ENCODE data around the gene SKIL.

Gene SKIL

DNA sequence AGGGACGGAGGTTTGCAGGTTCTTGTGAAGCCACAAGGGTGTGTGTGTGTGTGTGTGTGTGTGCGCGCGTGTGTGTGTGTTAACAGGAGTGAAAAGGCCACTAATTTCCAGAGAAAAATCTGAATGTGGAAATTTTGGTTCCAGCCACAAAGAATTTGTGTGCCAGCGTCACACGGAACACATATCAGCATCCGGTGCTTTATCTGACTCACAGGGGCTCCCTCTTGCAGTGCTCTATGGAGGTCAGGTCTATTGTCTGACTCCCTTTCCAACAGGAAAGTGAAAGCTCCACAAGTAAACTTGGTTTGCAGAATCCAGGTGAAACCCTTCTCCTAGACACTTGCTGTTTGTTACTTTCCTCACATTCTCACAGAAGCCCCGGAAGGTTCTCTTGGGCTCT is 67.4 kb downstream of the SKIL start:
- Histone ChIP-seq H3K36me3 (ENCODE audit: insufficient read depth, low read length) (no peaks in the 10 kb centered on the region), H3K9me3 (ENCODE audit: insufficient read depth, low read depth, low read length) (no peaks in the 10 kb centered on the region), H3K27me3 (ENCODE audit: insufficient read depth, low read length) (peaks cover 14% of the 10 kb centered on the region), H3K4me1 (ENCODE audit: insufficient read depth, low read length) (peaks cover 7% of the 10 kb centered on the region), H3K27ac (ENCODE audit: low read depth, low read length) (no peak overlapping the region), H3K4me3 (ENCODE audit: low read length) (no peak overlapping the region), H3K9ac (ENCODE audit: low read depth, low read length) (no peak overlapping the region)
- WGBS = 77% methylated on average over 7 of the region's 8 CpGs

DNA sequence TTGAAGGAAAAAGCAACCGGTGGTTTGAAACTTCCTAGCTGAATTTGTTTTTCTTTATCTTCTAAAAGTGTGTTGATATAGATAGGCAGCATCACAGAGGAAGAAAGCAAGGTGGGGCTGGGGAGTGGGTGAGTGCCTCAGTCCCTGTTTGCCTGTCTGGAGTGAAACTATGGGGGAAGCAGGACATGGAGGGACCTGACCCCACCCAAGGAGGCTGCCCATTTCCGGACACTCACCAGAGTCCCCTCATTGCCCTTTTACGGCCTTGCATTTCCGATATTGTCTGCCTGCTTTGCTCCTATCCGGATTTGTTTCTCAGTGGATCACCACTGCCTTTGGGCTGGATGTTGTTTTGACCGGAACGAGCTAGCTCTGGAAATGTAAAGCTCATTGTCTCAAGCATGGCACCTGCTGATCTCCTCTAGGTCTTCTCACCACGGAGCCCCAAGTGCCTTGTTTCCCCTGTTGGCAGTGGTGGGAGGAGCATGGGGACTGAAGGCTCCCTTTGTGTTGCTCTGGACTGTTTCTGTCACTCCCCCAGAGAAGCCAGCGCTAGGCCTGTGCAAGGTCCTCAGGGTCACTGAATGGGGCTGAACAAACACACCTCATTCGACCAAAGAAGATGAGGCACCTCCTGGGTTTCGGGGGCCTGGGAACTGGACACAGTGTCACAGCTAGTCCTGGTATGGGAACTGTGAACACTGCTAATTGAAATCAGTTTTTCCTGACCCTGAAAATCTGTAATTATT is 68.2 kb downstream of the SKIL start:
- Histone ChIP-seq H3K27ac (ENCODE audit: low read depth, low read length) (peak overlapping the region; percentile 7; the same call in 1 of the 2 replicates), H3K36me3 (ENCODE audit: insufficient read depth, low read length) (no peaks in the 10 kb centered on the region), H3K27me3 (ENCODE audit: insufficient read depth, low read length) (peaks cover 6% of the 10 kb centered on the region), H3K4me3 (ENCODE audit: low read length) (no peak overlapping the region), H3K9me3 (ENCODE audit: insufficient read depth, low read depth, low read length) (no peaks in the 10 kb centered on the region), H3K4me1 (ENCODE audit: insufficient read depth, low read length) (peaks cover 8% of the 10 kb centered on the region; the same call in 1 of the 2 replicates), H3K9ac (ENCODE audit: low read depth, low read length) (no peak overlapping the region)
- 53% methylated on average over 11 of the region's 11 CpGs for WGBS

DNA sequence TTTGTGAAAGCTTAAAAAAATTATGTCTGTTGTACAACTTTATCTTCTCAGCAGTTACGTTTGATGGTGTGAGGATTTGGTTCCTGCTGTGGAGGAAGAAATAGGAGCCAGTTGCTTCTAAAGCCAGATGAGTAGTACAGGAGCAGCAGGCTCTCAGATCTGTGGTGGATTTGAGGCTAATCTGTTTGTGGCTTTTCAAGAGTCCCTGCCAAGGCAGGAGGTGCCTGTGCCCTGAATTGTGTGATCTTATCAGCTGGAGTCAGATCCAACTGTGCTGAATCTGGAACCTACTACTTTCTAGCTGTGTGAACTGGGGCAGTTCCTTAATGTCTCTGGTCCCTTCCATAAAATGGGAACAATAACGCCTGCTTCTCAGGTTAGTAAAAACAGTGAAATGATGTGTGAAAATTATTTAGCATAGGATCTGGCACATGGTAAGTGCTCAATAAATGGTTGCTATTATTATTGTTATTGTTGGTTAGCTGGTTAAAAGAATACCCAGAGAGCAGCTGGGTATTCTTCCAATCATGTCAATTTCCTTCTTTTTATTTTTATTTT is 68.8 kb downstream of the SKIL start:
- Histone ChIP-seq H3K4me1 (ENCODE audit: insufficient read depth, low read length) (0 out of 2 replicates have a peak, but pooled peaks cover 6% of the 10 kb centered on the region), H3K27ac (ENCODE audit: low read depth, low read length) (peak overlapping the region; percentile 7; the same call in 1 of the 2 replicates), H3K36me3 (ENCODE audit: insufficient read depth, low read length) (no peaks in the 10 kb centered on the region), H3K4me3 (ENCODE audit: low read length) (no peak overlapping the region), H3K27me3 (ENCODE audit: insufficient read depth, low read length) (peaks cover 1% of the 10 kb centered on the region; the same call in 1 of the 2 replicates), H3K9ac (ENCODE audit: low read depth, low read length) (no peak overlapping the region), H3K9me3 (ENCODE audit: insufficient read depth, low read depth, low read length) (no peaks in the 10 kb centered on the region)
- WGBS = 78% methylated on average over 2 of the region's 2 CpGs

DNA sequence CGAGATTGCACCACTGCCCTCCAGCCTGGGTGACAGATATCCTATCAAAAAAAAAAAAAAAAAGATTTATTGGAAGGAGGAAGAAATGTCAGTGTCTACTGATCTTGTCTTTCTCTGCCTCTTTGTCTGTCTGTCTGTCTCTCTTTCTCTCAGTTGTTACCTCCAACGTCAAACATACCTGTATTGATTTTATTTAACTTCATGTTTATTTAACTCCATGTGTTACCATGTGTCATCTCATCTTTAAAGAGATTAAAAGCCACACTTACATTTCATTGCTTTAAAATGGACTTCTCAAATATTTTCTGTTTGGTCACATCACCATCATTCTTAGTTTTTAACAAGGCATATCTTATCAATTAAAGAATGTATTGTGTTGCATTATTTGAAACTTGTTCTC is 70.6 kb downstream of the SKIL start:
- no peaks in the 10 kb centered on the region for H3K36me3 ChIP-seq (ENCODE audit: insufficient read depth, low read length)
- H3K4me3 ChIP-seq (ENCODE audit: low read length) = no peak overlapping the region
- H3K9me3 ChIP-seq (ENCODE audit: insufficient read depth, low read depth, low read length) = no peaks in the 10 kb centered on the region
- H3K9ac ChIP-seq (ENCODE audit: low read depth, low read length) = no peak overlapping the region
- 0 out of 2 replicates have a peak, but pooled peaks cover 6% of the 10 kb centered on the region for H3K4me1 ChIP-seq (ENCODE audit: insufficient read depth, low read length)
- H3K27me3 ChIP-seq (ENCODE audit: insufficient read depth, low read length) = no peaks in the 10 kb centered on the region
- no peak overlapping the region for H3K27ac ChIP-seq (ENCODE audit: low read depth, low read length)
- WGBS = 95% methylated on average over 2 of the region's 2 CpGs

DNA sequence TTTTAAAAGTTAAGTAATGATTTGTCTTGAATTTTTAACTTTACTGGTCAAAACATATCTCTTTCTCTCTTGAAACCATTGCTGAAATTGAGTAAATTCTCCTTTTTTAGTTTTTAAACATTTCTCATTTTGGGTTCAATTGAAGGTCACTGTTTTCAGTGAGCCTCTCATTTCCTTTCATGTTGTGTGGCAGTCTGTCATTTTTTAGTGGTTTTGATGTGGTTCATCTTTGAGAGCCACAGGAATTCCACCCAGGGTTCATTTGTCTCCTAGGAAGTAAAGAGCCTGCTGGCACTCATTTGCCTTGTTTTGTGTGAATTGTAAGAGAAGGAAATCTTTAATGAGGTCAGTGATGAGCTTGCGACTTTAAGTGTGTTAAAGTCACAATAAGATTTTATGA is 71.5 kb downstream of the SKIL start:
- Histone ChIP-seq H3K27me3 (ENCODE audit: insufficient read depth, low read length) (no peaks in the 10 kb centered on the region), H3K36me3 (ENCODE audit: insufficient read depth, low read length) (no peaks in the 10 kb centered on the region), H3K9ac (ENCODE audit: low read depth, low read length) (no peak overlapping the region), H3K27ac (ENCODE audit: low read depth, low read length) (no peak overlapping the region), H3K4me1 (ENCODE audit: insufficient read depth, low read length) (0 out of 2 replicates have a peak, but pooled peaks cover 6% of the 10 kb centered on the region), H3K4me3 (ENCODE audit: low read length) (no peak overlapping the region), H3K9me3 (ENCODE audit: insufficient read depth, low read depth, low read length) (no peaks in the 10 kb centered on the region)
- WGBS = 84% methylated on average over 1 of the region's 1 CpG

DNA sequence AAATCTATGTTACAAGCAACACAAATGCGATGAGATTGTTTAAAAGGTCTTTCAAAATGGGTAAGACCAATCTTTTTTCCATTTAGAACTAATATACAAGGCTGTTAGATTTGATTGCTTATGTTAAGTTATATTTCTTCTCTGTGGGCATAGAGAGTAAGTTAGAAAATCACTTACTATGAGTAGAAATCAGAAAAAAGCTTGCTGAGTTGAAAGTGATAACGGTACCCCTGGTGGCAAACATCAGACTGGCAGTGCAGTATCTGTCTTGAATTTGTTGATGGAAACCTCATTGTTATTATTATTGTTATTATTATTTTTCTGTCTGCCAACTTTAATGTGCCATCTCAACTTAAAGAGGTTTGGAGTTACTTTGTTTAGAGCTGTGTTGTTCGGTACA is 73.5 kb downstream of the SKIL start:
- Histone ChIP-seq H3K4me1 (ENCODE audit: insufficient read depth, low read length) (0 out of 2 replicates have a peak, but pooled peaks cover 6% of the 10 kb centered on the region), H3K27ac (ENCODE audit: low read depth, low read length) (no peak overlapping the region), H3K9me3 (ENCODE audit: insufficient read depth, low read depth, low read length) (no peaks in the 10 kb centered on the region), H3K27me3 (ENCODE audit: insufficient read depth, low read length) (no peaks in the 10 kb centered on the region), H3K4me3 (ENCODE audit: low read length) (no peak overlapping the region), H3K36me3 (ENCODE audit: insufficient read depth, low read length) (no peaks in the 10 kb centered on the region), H3K9ac (ENCODE audit: low read depth, low read length) (no peak overlapping the region)
- WGBS = 98% methylated on average over 3 of the region's 3 CpGs

DNA sequence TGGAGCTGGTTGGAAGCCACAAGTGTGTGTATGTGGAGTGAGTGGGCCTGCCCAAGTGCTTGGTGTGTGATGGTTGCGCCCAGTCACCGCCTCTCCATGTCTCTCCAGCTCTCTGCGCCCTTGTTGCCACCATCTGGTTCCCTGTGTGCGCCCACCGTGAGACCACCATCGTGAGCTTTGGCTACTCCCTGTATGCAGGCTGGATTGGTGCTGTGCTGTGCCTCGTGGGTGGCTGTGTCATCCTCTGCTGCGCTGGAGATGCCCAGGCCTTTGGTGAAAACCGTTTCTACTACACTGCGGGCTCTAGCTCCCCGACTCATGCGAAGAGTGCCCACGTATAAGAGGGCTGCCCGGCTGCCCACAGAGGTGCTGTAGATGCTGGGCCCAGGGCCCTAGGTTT is 74.9 kb downstream of the SKIL start:
- 95% methylated on average over 14 of the region's 14 CpGs for WGBS
- H3K27me3 ChIP-seq (ENCODE audit: insufficient read depth, low read length) = no peaks in the 10 kb centered on the region
- H3K4me1 ChIP-seq (ENCODE audit: insufficient read depth, low read length) = 0 out of 2 replicates have a peak, but pooled peaks cover 6% of the 10 kb centered on the region
- no peak overlapping the region for H3K4me3 ChIP-seq (ENCODE audit: low read length)
- no peaks in the 10 kb centered on the region for H3K9me3 ChIP-seq (ENCODE audit: insufficient read depth, low read depth, low read length)
- no peak overlapping the region for H3K27ac ChIP-seq (ENCODE audit: low read depth, low read length)
- no peaks in the 10 kb centered on the region for H3K36me3 ChIP-seq (ENCODE audit: insufficient read depth, low read length)
- H3K9ac ChIP-seq (ENCODE audit: low read depth, low read length) = no peak overlapping the region

DNA sequence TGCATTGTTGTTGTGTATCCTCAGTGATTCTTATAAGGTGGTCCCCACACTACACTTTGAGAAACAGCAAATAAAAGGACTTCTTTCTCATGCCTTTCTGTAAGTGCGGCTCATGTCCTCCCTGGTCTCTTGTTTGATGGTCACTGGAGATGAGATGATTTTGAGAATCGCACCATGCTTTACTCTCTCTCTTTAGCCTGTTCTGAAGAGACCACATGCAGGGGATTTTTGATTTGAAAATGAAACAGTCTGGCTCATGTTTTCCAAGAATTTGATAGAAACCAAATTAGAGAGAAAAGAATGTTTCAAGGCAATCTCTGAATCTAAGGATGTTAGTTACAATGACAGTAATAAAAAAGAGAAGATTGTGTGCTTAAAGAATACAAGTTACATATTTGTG is 79.2 kb downstream of the SKIL start:
- H3K4me3 ChIP-seq (ENCODE audit: low read length) = no peak overlapping the region
- H3K27ac ChIP-seq (ENCODE audit: low read depth, low read length) = no peak overlapping the region
- H3K4me1 ChIP-seq (ENCODE audit: insufficient read depth, low read length) = no peaks in the 10 kb centered on the region
- H3K27me3 ChIP-seq (ENCODE audit: insufficient read depth, low read length) = no peaks in the 10 kb centered on the region
- H3K9ac ChIP-seq (ENCODE audit: low read depth, low read length) = no peak overlapping the region
- no peaks in the 10 kb centered on the region for H3K9me3 ChIP-seq (ENCODE audit: insufficient read depth, low read depth, low read length)
- no peaks in the 10 kb centered on the region for H3K36me3 ChIP-seq (ENCODE audit: insufficient read depth, low read length)
- WGBS = 100% methylated on average over 2 of the region's 2 CpGs

DNA sequence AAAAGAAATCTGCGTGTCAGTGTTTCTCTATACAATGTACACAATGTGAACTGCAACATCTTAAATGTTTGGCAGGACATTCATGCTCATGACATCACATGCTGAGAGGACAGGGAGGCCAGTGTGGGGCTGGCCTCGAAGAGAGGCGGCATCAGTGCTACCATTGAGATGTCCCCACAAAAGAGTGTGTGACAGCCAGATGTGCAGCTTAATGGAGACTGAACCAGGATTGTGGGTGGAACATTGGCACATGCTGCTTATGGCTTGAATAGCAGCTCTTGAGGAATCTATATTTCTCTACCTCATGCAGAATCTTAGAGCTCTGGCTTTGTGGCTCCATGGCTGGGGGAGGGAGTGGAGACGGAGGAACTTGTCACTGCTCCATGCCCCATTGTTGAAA is 79.7 kb downstream of the SKIL start:
- Histone ChIP-seq H3K9ac (ENCODE audit: low read depth, low read length) (no peak overlapping the region), H3K4me3 (ENCODE audit: low read length) (no peak overlapping the region), H3K9me3 (ENCODE audit: insufficient read depth, low read depth, low read length) (no peaks in the 10 kb centered on the region), H3K27me3 (ENCODE audit: insufficient read depth, low read length) (no peaks in the 10 kb centered on the region), H3K4me1 (ENCODE audit: insufficient read depth, low read length) (no peaks in the 10 kb centered on the region), H3K36me3 (ENCODE audit: insufficient read depth, low read length) (no peaks in the 10 kb centered on the region), H3K27ac (ENCODE audit: low read depth, low read length) (no peak overlapping the region)
- 96% methylated on average over 4 of the region's 4 CpGs for WGBS

DNA sequence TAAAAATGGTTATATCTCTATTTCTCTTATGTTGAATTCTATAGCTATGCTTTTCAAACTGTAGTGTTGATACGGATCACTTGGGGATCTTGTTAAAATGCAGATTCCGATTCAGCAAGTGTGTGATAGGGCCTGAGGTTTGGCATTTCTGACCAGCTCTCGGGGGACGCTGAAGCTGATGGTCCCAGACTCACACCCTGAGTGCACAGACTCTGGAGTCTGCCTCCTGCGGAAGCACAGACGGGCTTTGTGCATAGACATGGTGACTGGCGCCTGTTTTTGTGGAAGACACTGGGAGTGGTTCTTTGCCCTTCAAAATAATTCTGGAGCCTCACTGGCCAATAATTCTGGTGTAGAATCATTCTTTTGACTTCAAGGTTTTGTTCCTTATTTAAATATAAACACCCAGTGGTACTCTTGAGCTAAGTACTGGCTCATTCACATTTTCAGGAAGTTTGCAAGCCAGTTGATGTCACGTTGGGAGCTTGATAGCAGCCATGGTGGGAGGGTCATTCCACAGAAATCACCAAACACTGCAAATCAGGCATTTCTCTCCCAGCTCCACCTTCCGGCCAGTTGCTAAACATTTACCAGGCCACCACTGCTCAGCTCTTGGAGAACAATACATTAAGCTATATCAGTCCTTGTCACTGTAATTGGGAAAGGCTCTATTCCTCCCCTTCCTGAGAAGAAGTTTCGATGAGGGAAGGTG is 80.3 kb downstream of the SKIL start:
- Histone ChIP-seq H3K27ac (ENCODE audit: low read depth, low read length) (no peak overlapping the region), H3K36me3 (ENCODE audit: insufficient read depth, low read length) (no peaks in the 10 kb centered on the region), H3K9me3 (ENCODE audit: insufficient read depth, low read depth, low read length) (no peaks in the 10 kb centered on the region), H3K4me3 (ENCODE audit: low read length) (no peak overlapping the region), H3K9ac (ENCODE audit: low read depth, low read length) (no peak overlapping the region), H3K4me1 (ENCODE audit: insufficient read depth, low read length) (no peaks in the 10 kb centered on the region), H3K27me3 (ENCODE audit: insufficient read depth, low read length) (no peaks in the 10 kb centered on the region)
- 76% methylated on average over 10 of the region's 10 CpGs for WGBS

DNA sequence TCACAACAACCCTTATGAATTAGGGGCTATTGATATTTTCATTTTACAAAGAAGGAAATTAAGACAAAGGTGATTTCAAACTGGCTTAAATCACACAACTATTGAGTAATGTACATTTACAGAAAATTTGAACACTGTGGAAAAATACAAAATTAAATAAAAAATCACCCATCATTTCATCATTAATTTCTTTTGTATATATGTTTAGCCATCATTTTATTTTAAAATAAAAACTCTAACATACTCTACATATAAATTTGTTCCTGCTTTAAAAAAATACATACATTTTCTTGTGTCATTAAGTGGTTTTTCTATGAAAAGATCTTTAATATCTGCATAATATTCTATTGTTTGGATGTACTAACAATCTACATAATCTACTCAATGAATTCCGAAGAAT is 81.3 kb downstream of the SKIL start:
- no CpG with 5 or more reads among the region's 1 CpG for WGBS
- Histone ChIP-seq H3K36me3 (ENCODE audit: insufficient read depth, low read length) (no peaks in the 10 kb centered on the region), H3K4me3 (ENCODE audit: low read length) (no peak overlapping the region), H3K9ac (ENCODE audit: low read depth, low read length) (no peak overlapping the region), H3K4me1 (ENCODE audit: insufficient read depth, low read length) (no peaks in the 10 kb centered on the region), H3K27me3 (ENCODE audit: insufficient read depth, low read length) (no peaks in the 10 kb centered on the region), H3K27ac (ENCODE audit: low read depth, low read length) (no peak overlapping the region), H3K9me3 (ENCODE audit: insufficient read depth, low read depth, low read length) (no peaks in the 10 kb centered on the region)
